Testis (tissue), 2 donors: ENCODE measurements around the gene SARS2.

ENCODE experiments used
- POLR2A ChIP-seq: fragments of 450-650 bp; IDR thresholded peaks from one replicate; pipeline ENCODE4 v1.6.1; 2017; ENCODE audit warnings: antibody characterized with exemption, mild to moderate bottlenecking, moderate library complexity
- TF ChIP-seq, protein P1 (sequence below), 3 experiments: fragments of 450-650 bp in 2 of 3; fragments of 200-600 bp in 1 of 3; sonication (generic) in 1 of 3; IDR thresholded peaks; one replicate each; pipeline ENCODE4 v1.5.1; 2016 to 2019; ENCODE audit warnings: antibody characterized with exemption in 3 of 3, mild to moderate bottlenecking in 2 of 3, moderate library complexity in 1 of 3

DNA sequence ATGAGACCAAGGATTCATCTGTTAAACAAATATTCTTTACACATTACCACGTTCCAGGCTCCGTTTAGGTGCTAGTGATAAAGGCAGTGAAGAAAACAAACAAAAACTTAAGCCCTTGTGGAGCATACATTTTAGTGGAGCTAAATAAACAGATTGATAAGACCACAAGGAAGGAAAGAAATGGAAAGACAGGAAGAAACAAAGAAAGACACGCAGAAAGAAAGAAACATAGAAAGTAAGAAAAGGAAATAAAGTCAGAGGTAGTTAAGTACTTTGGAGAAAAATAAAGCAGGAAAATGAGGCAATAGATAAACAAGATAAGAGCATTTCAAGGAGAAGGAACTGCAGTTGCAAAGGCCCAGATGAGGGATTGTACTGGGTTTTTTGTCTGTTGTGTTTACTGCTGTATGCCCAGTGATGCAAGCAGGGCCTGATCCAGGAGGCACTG lies 29.8 kb downstream of the SARS2 start:
- no peak for TF ChIP-seq POLR2A
- TF ChIP-seq, protein P1, sequence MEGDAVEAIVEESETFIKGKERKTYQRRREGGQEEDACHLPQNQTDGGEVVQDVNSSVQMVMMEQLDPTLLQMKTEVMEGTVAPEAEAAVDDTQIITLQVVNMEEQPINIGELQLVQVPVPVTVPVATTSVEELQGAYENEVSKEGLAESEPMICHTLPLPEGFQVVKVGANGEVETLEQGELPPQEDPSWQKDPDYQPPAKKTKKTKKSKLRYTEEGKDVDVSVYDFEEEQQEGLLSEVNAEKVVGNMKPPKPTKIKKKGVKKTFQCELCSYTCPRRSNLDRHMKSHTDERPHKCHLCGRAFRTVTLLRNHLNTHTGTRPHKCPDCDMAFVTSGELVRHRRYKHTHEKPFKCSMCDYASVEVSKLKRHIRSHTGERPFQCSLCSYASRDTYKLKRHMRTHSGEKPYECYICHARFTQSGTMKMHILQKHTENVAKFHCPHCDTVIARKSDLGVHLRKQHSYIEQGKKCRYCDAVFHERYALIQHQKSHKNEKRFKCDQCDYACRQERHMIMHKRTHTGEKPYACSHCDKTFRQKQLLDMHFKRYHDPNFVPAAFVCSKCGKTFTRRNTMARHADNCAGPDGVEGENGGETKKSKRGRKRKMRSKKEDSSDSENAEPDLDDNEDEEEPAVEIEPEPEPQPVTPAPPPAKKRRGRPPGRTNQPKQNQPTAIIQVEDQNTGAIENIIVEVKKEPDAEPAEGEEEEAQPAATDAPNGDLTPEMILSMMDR (IDR thresholded peaks at IDR 0.05) = no peak
